GM12878 (cell line): Measurements from ENCODE around the gene EXD3. TPM values are rescaled to one million over a fixed set of nuclear protein-coding genes. Genes with fewer than 3 reads are reported as not detected.

Source experiments
- BHLHE40 ChIP-seq, 2 experiments: fragments of 450-650 bp in 1 of 2; IDR thresholded peaks; 2 replicates each; pipeline ENCODE4 v1.6.1; 2011 to 2017; ENCODE audit warnings: low read depth in 2 of 2, borderline replicate concordance in 1 of 2, improper control_type of control experiment in 1 of 2, low read length in 1 of 2, mild to moderate bottlenecking in 1 of 2
- CBFB ChIP-seq: IDR thresholded peaks from 2 replicates; pipeline ENCODE4 v1.6.1; 2016; ENCODE audit warnings: antibody characterized with exemption, low read depth
- DPF2 ChIP-seq: fragments of 450-650 bp; IDR thresholded peaks from 2 replicates; pipeline ENCODE4 v1.6.1; 2017; ENCODE audit warnings: mild to moderate bottlenecking
- E2F4 ChIP-seq: IDR thresholded peaks from 2 replicates; pipeline ENCODE4 v1.6.1; 2012; ENCODE audit warnings: low read depth, low read length, improper control_type of control experiment
- EZH2 ChIP-seq: IDR thresholded peaks from 2 replicates; pipeline ENCODE4 v1.6.1; 2012; ENCODE audit warnings: low read depth, mild to moderate bottlenecking, control low read depth, inconsistent platforms, low read length, borderline replicate concordance; ENCODE audit not compliant: control insufficient read depth
- FOS ChIP-seq: IDR thresholded peaks from 3 replicates; pipeline ENCODE4 v1.6.1; 2011; ENCODE audit warnings: borderline replicate concordance; ENCODE audit not compliant: insufficient read length; ENCODE audit errors: extremely low read depth
- HSF1 ChIP-seq: fragments of 150-350 bp; IDR thresholded peaks from 2 replicates; pipeline ENCODE4 v1.6.1; 2014; ENCODE audit warnings: mild to moderate bottlenecking, low read depth, low read length
- MYC ChIP-seq: IDR thresholded peaks from 2 replicates; pipeline ENCODE4 v1.6.1; 2011; ENCODE audit warnings: mild to moderate bottlenecking, low read length, moderate library complexity, inconsistent platforms; ENCODE audit not compliant: insufficient read depth, insufficient replicate concordance, insufficient read length, severe bottlenecking
- NFYB ChIP-seq: IDR thresholded peaks from 2 replicates; pipeline ENCODE4 v1.6.1; 2011; ENCODE audit warnings: low read depth, mild to moderate bottlenecking, low read length, improper control_type of control experiment, moderate library complexity; ENCODE audit not compliant: insufficient read depth
- NKRF ChIP-seq: fragments of 450-650 bp; conservative IDR thresholded peaks from 2 replicates; pipeline ENCODE4 v1.6.1; 2017; ENCODE audit warnings: mild to moderate bottlenecking, moderate library complexity
- NR2C2 ChIP-seq: IDR thresholded peaks from 2 replicates; pipeline ENCODE4 v1.6.1; 2011; ENCODE audit warnings: borderline replicate concordance, low read depth; ENCODE audit not compliant: control insufficient read depth, insufficient read length
- POU2F2 ChIP-seq: IDR thresholded peaks from 3 replicates; pipeline ENCODE4 v1.6.1; 2011; ENCODE audit warnings: low read depth, mild to moderate bottlenecking, low read length, borderline replicate concordance
- REST ChIP-seq: IDR thresholded peaks from 2 replicates; pipeline ENCODE4 v1.6.1; 2012; ENCODE audit warnings: mild to moderate bottlenecking, low read depth, low read length
- SIN3A ChIP-seq: IDR thresholded peaks from 2 replicates; pipeline ENCODE4 v1.6.1; 2012; ENCODE audit warnings: low read depth, low read length, improper control_type of control experiment
- SMARCA5 ChIP-seq: fragments of 450-650 bp; IDR thresholded peaks from 2 replicates; pipeline ENCODE4 v1.6.1; 2017; ENCODE audit warnings: mild to moderate bottlenecking
- STAT3 ChIP-seq: IDR thresholded peaks from 2 replicates; pipeline ENCODE4 v1.6.1; 2011; ENCODE audit warnings: low read depth, low read length, improper control_type of control experiment
- WRNIP1 ChIP-seq: IDR thresholded peaks from 2 replicates; pipeline ENCODE4 v1.6.1; 2011; ENCODE audit warnings: low read depth, low read length, improper control_type of control experiment, borderline replicate concordance
- ZBTB4 ChIP-seq: fragments of 450-650 bp; formaldehyde crosslinking; IDR thresholded peaks from 2 replicates; pipeline ENCODE4 v1.4.0; 2022; ENCODE audit warnings: mild to moderate bottlenecking, moderate library complexity
- ZNF622 ChIP-seq: fragments of 450-650 bp; IDR thresholded peaks from 2 replicates; pipeline ENCODE4 v1.6.1; 2017; ENCODE audit warnings: mild to moderate bottlenecking, inconsistent platforms
- polyA plus RNA-seq, 11 experiments: library from polyadenylated mRNA; depleted of rRNA in 4 of 11; unstranded in 6 of 11; stranded (reverse) in 5 of 11; fragments of >200 nt; fragmentation: Nextera tagmentation in 4 of 11; fragmentation: Illumina TruSeq in 1 of 11; extraction: Ambion mirVana in 4 of 11; extraction: Trizol in 1 of 11; gene quantifications; 1 replicate in 1 of 11; 2 replicates in 10 of 11; pipeline versions ENCODE4 v1.2.1 to v1.2.3, GENCODE V29; 2011 to 2016; ENCODE audit warnings: inconsistent platforms in 2 of 11, missing spikeins in 2 of 11, low read depth in 1 of 11
- total RNA-seq, 4 experiments: library from RNA; depleted of rRNA in 3 of 4; stranded (reverse); fragments of >200 nt in 3 of 4; fragmentation: Illumina TruSeq in 1 of 4; extraction: Trizol in 1 of 4; gene quantifications; 2 replicates each; pipeline versions ENCODE4 v1.2.1 to v1.2.3, GENCODE V29; 2013 to 2021

Gene EXD3
- total and polyA plus RNA-seq, 10 of the 15 experiments (the other 5 are each of a cell fraction or from before 2014, with no cell fraction given), result 0.21 to 7.1 (median 3.6) TPM

GRCh38 chr9:137302118-137302448 is 120.9 kb downstream of the EXD3 start, which contains the start of gene NRARP (continued):
- no peak for TF ChIP-seq NKRF
- no peak for TF ChIP-seq ZBTB4
- no peak for TF ChIP-seq ZNF622
- no peak for TF ChIP-seq MYC
- TF ChIP-seq DPF2, result no peak
- TF ChIP-seq NFYB, result peak; percentile 49; the same call in 1 of the 2 replicates
- TF ChIP-seq BHLHE40 (IDR thresholded peaks at IDR 0.05; ENCODE audit: borderline replicate concordance in 1 of 2, low read depth in 2 of 2, low read length in 1 of 2), result peak; percentile 62 to 77; a peak in 3 of 4 replicates
- no peak for TF ChIP-seq HSF1
- no peak for TF ChIP-seq NR2C2
- TF ChIP-seq SMARCA5, result peak; percentile 3; the same call in 1 of the 2 replicates
- no peak for TF ChIP-seq REST
- TF ChIP-seq STAT3, result no peak
- TF ChIP-seq E2F4, result no peak
- no peak for TF ChIP-seq SIN3A
- TF ChIP-seq WRNIP1, result no peak
- TF ChIP-seq EZH2, result no peak
- TF ChIP-seq CBFB, result no peak
- no peak for TF ChIP-seq FOS
- TF ChIP-seq POU2F2, result peak; percentile 94
